Measurements from ENCODE around the gene DOP1B. TPM values are rescaled to one million over a fixed set of nuclear protein-coding genes. Genes with fewer than 3 reads are reported as not detected.

DOP1B gene
- total RNA-seq, 5 donors from 2014 or later (not counting 1 experiment from before 2014, with no cell fraction given): 18.4 to 26.3 (median 23.1) TPM

GRCh38 chr21:36115138-36115730 lies 41.4 kb upstream of the DOP1B start:
- Histone ChIP-seq H3K9me3 (no peaks in the 10 kb centered on the region), H3K27ac (ENCODE audit: low read length) (peak overlapping the region; percentile 54), H3K4me3 (ENCODE audit: control insufficient read depth in 1 of 2, extremely low read depth in 1 of 2, low read length in 1 of 2) (no peak overlapping the region), H3K4me1 (ENCODE audit: control insufficient read depth in 1 of 2, extremely low read depth in 1 of 2, insufficient read depth in 2 of 2, low read length in 2 of 2) (peaks cover 28 to 29% of the 10 kb centered on the region in 2 experiments), H3K27me3 (replicated peaks in 1 of 2; ENCODE audit: control insufficient read depth in 2 of 2, extremely low read depth in 1 of 2, insufficient read depth in 2 of 2, low read length in 1 of 2) (no peaks in the 10 kb centered on the region), H3K36me3 (ENCODE audit: control insufficient read depth in 2 of 2, extremely low read depth in 1 of 2, insufficient read depth in 1 of 2, low read length in 1 of 2) (no peaks in the 10 kb centered on the region)
- no peaks in the 10 kb centered on the region for H3K36me3 Mint-ChIP-seq
- no peaks in the 10 kb centered on the region for H3K27me3 Mint-ChIP-seq
- no peaks in the 10 kb centered on the region for H3K9me3 Mint-ChIP-seq
- POLR2A ChIA-PET: interaction anchor here in 1 of 2 donors (0.7 kb wide), 1 partner anchor 56 kb away, joined by 6 read pairs; no protein-coding TSS in a partner anchor
- peak overlapping the region; percentile 90 to 95 for H3K27ac Mint-ChIP-seq
- WGBS (ENCODE audit: insufficient coverage): no CpG with 5 or more reads among the region's 6 CpGs
- H3K4me1 Mint-ChIP-seq: peaks cover 26 to 33% (median 31%) of the 10 kb centered on the region in 3 donors
- ATAC-seq (replicated peaks in 1 of 4) (no peak), DNase-seq (no peak)
- CTCF ChIA-PET: interaction anchor here (0.5 to 1.9 kb wide), 6 partner anchors 10 to 1989 kb away, joined by 3 to 5 read pairs (median 3); no protein-coding TSS in a partner anchor
- H3K4me3 Mint-ChIP-seq: peak overlapping the region in 1 of 3 donors; percentile 72

GRCh38 chr21:36117286-36117741 lies 39.3 kb upstream of the DOP1B start:
- no peaks in the 10 kb centered on the region for H3K9me3 Mint-ChIP-seq
- WGBS (ENCODE audit: insufficient coverage): no CpG with 5 or more reads among the region's 2 CpGs
- no peak overlapping the region for H3K4me3 Mint-ChIP-seq
- ChIA-PET CTCF (interaction anchor here in 1 of 2 donors (1.0 to 1.9 kb wide), 2 partner anchors 8 to 56 kb away, joined by 3 to 5 read pairs; no protein-coding TSS in a partner anchor), POLR2A (interaction anchor here in 1 of 2 donors (0.6 kb wide), 2 partner anchors 18 to 90 kb away, joined by 3 read pairs; no protein-coding TSS in a partner anchor)
- Histone ChIP-seq H3K27ac (ENCODE audit: low read length) (no peak overlapping the region), H3K9me3 (no peaks in the 10 kb centered on the region), H3K27me3 (replicated peaks in 1 of 2; ENCODE audit: control insufficient read depth in 2 of 2, extremely low read depth in 1 of 2, insufficient read depth in 2 of 2, low read length in 1 of 2) (no peaks in the 10 kb centered on the region), H3K36me3 (ENCODE audit: control insufficient read depth in 2 of 2, extremely low read depth in 1 of 2, insufficient read depth in 1 of 2, low read length in 1 of 2) (no peaks in the 10 kb centered on the region), H3K4me1 (ENCODE audit: control insufficient read depth in 1 of 2, extremely low read depth in 1 of 2, insufficient read depth in 2 of 2, low read length in 2 of 2) (peaks cover 27 to 29% of the 10 kb centered on the region in 2 experiments), H3K4me3 (ENCODE audit: control insufficient read depth in 1 of 2, extremely low read depth in 1 of 2, low read length in 1 of 2) (no peak overlapping the region)
- no peak for ATAC-seq (replicated peaks in 1 of 4)
- no peaks in the 10 kb centered on the region for H3K36me3 Mint-ChIP-seq
- no peaks in the 10 kb centered on the region for H3K27me3 Mint-ChIP-seq
- H3K27ac Mint-ChIP-seq: no peak overlapping the region
- DNase-seq: no peak
- peaks cover 26 to 31% (median 29%) of the 10 kb centered on the region in 3 donors for H3K4me1 Mint-ChIP-seq

- H3K27me3 ChIP-seq (replicated peaks in 1 of 2; ENCODE audit: control insufficient read depth in 2 of 2, extremely low read depth in 1 of 2, insufficient read depth in 2 of 2, low read length in 1 of 2): no peaks in the 10 kb centered on the region
- no peaks in the 10 kb centered on the region for H3K9me3 ChIP-seq
- Mint-ChIP-seq H3K27ac (no peak overlapping the region), H3K36me3 (no peaks in the 10 kb centered on the region), H3K4me1 (peaks cover under 1 to 7% (median 3%) of the 10 kb centered on the region in 3 donors), H3K9me3 (no peaks in the 10 kb centered on the region), H3K27me3 (no peaks in the 10 kb centered on the region), H3K4me3 (no peak overlapping the region)
- ATAC-seq (replicated peaks in 1 of 4) (no peak), DNase-seq (no peak)
- H3K4me3 ChIP-seq (ENCODE audit: control insufficient read depth in 1 of 2, extremely low read depth in 1 of 2, low read length in 1 of 2): no peak overlapping the region
- H3K27ac ChIP-seq (ENCODE audit: low read length): no peak overlapping the region
- ChIA-PET CTCF (interaction anchor here in 1 of 2 donors (0.5 kb wide), 1 partner anchor 20 kb away, joined by 7 read pairs; no protein-coding TSS in a partner anchor), POLR2A (interaction anchor here in 1 of 2 donors (0.6 kb wide), 1 partner anchor 202 kb away, joined by 4 read pairs; no protein-coding TSS in a partner anchor)
- WGBS (ENCODE audit: insufficient coverage): no CpG with 5 or more reads among the region's 7 CpGs
- no peaks in the 10 kb centered on the region for H3K36me3 ChIP-seq (ENCODE audit: control insufficient read depth in 2 of 2, extremely low read depth in 1 of 2, insufficient read depth in 1 of 2, low read length in 1 of 2)
- H3K4me1 ChIP-seq (ENCODE audit: control insufficient read depth in 1 of 2, extremely low read depth in 1 of 2, insufficient read depth in 2 of 2, low read length in 2 of 2): peaks cover 5 to 7% of the 10 kb centered on the region in 2 experiments
Measured at GRCh38 chr21:36120304-36120888, 36.2 kb upstream of the DOP1B start.

GRCh38 chr21:36122977-36123376 lies 33.6 kb upstream of the DOP1B start:
- no peak for ATAC-seq (replicated peaks in 1 of 4)
- POLR2A ChIA-PET: no interaction called here

GRCh38 chr21:36124395-36124794 lies 32.2 kb upstream of the DOP1B start:
- POLR2A ChIA-PET: interaction anchor here in 1 of 2 donors (0.6 kb wide), 1 partner anchor 42 kb away, joined by 6 read pairs; no protein-coding TSS in a partner anchor
- Mint-ChIP-seq H3K27me3 (no peaks in the 10 kb centered on the region), H3K27ac (no peak overlapping the region), H3K9me3 (no peaks in the 10 kb centered on the region), H3K36me3 (no peaks in the 10 kb centered on the region), H3K4me1 (peaks cover 10 to 18% (median 13%) of the 10 kb centered on the region in 3 donors), H3K4me3 (no peak overlapping the region)
- no peak for DNase-seq
- WGBS (ENCODE audit: insufficient coverage): no CpG with 5 or more reads among the region's 2 CpGs
- peaks cover 2 to 5% of the 10 kb centered on the region in 2 experiments for H3K4me1 ChIP-seq (ENCODE audit: control insufficient read depth in 1 of 2, extremely low read depth in 1 of 2, insufficient read depth in 2 of 2, low read length in 2 of 2)
- H3K9me3 ChIP-seq: no peaks in the 10 kb centered on the region
- H3K27me3 ChIP-seq (replicated peaks in 1 of 2; ENCODE audit: control insufficient read depth in 2 of 2, extremely low read depth in 1 of 2, insufficient read depth in 2 of 2, low read length in 1 of 2): no peaks in the 10 kb centered on the region
- CTCF ChIA-PET: interaction anchor here in 1 of 2 donors (1.6 kb wide), 1 partner anchor 11 kb away, joined by 5 read pairs; no protein-coding TSS in a partner anchor
- H3K4me3 ChIP-seq (ENCODE audit: control insufficient read depth in 1 of 2, extremely low read depth in 1 of 2, low read length in 1 of 2): no peak overlapping the region
- no peaks in the 10 kb centered on the region for H3K36me3 ChIP-seq (ENCODE audit: control insufficient read depth in 2 of 2, extremely low read depth in 1 of 2, insufficient read depth in 1 of 2, low read length in 1 of 2)
- no peak for ATAC-seq (replicated peaks in 1 of 4)
- H3K27ac ChIP-seq (ENCODE audit: low read length): no peak overlapping the region

More at GRCh38 chr21:36122977-36123376, 33.6 kb upstream of the DOP1B start:
- DNase-seq: no peak
- Mint-ChIP-seq H3K9me3 (no peaks in the 10 kb centered on the region), H3K27ac (no peak overlapping the region), H3K27me3 (no peaks in the 10 kb centered on the region), H3K4me3 (no peak overlapping the region), H3K36me3 (no peaks in the 10 kb centered on the region), H3K4me1 (peaks cover 7 to 12% (median 9%) of the 10 kb centered on the region in 3 donors)
- H3K27ac ChIP-seq (ENCODE audit: low read length): no peak overlapping the region
- CTCF ChIA-PET: interaction anchor here (0.6 to 1.6 kb wide), 5 partner anchors 10 to 211 kb away, joined by 3 to 5 read pairs (median 3); no protein-coding TSS in a partner anchor
- H3K4me3 ChIP-seq (ENCODE audit: control insufficient read depth in 1 of 2, extremely low read depth in 1 of 2, low read length in 1 of 2): no peak overlapping the region
- WGBS (ENCODE audit: insufficient coverage): no CpG with 5 or more reads among the region's 4 CpGs
- no peaks in the 10 kb centered on the region for H3K9me3 ChIP-seq
- H3K4me1 ChIP-seq (ENCODE audit: control insufficient read depth in 1 of 2, extremely low read depth in 1 of 2, insufficient read depth in 2 of 2, low read length in 2 of 2): peaks cover 2 to 5% of the 10 kb centered on the region in 2 experiments
- no peaks in the 10 kb centered on the region for H3K36me3 ChIP-seq (ENCODE audit: control insufficient read depth in 2 of 2, extremely low read depth in 1 of 2, insufficient read depth in 1 of 2, low read length in 1 of 2)
- no peaks in the 10 kb centered on the region for H3K27me3 ChIP-seq (replicated peaks in 1 of 2; ENCODE audit: control insufficient read depth in 2 of 2, extremely low read depth in 1 of 2, insufficient read depth in 2 of 2, low read length in 1 of 2)

GRCh38 chr21:36125512-36126207 lies 31.0 kb upstream of the DOP1B start:
- H3K4me1 ChIP-seq (ENCODE audit: control insufficient read depth in 1 of 2, extremely low read depth in 1 of 2, insufficient read depth in 2 of 2, low read length in 2 of 2): peaks cover 2 to 11% of the 10 kb centered on the region in 2 experiments
- H3K4me3 ChIP-seq (ENCODE audit: control insufficient read depth in 1 of 2, extremely low read depth in 1 of 2, low read length in 1 of 2): no peak overlapping the region
- Mint-ChIP-seq H3K27ac (peak overlapping the region in 1 of 2 donors; percentile 17), H3K36me3 (no peaks in the 10 kb centered on the region), H3K9me3 (no peaks in the 10 kb centered on the region), H3K4me1 (peaks cover 16 to 23% (median 20%) of the 10 kb centered on the region in 3 donors), H3K4me3 (no peak overlapping the region), H3K27me3 (no peaks in the 10 kb centered on the region)
- POLR2A ChIA-PET: no interaction called here
- H3K36me3 ChIP-seq (ENCODE audit: control insufficient read depth in 2 of 2, extremely low read depth in 1 of 2, insufficient read depth in 1 of 2, low read length in 1 of 2): no peaks in the 10 kb centered on the region
- WGBS (ENCODE audit: insufficient coverage): 60% methylated on average over 6 of the region's 9 CpGs
- no peaks in the 10 kb centered on the region for H3K27me3 ChIP-seq (replicated peaks in 1 of 2; ENCODE audit: control insufficient read depth in 2 of 2, extremely low read depth in 1 of 2, insufficient read depth in 2 of 2, low read length in 1 of 2)
- CTCF ChIA-PET: interaction anchor here (0.6 to 1.6 kb wide), 5 partner anchors 9 to 1152 kb away, joined by 3 to 5 read pairs (median 4); no protein-coding TSS in a partner anchor
- peak in 30 of 35 experiments; percentile 14 to 77 (median 50) for DNase-seq
- no peaks in the 10 kb centered on the region for H3K9me3 ChIP-seq
- peak in 3 of 4 experiments; percentile 31 to 59 (median 40) for ATAC-seq (replicated peaks in 1 of 4)
- H3K27ac ChIP-seq (ENCODE audit: low read length): no peak overlapping the region
